Heart right ventricle (tissue), 16 donors: ENCODE results near the gene DNASE1L1. TPM values are rescaled to one million over a fixed set of nuclear protein-coding genes. Genes with fewer than 3 reads are reported as not detected.

Experiments
- ATAC-seq, 8 donors: fragments of 200-7000 bp; cut with Tn5 transposase; one replicate each; pipeline ENCODE4 v1.9.1; 2020; ENCODE audit warnings: mild to moderate bottlenecking in 8 of 8, moderate library complexity in 8 of 8, moderate number of reproducible peaks in 1 of 8
- DNase-seq, 2 donors: peaks; one replicate each; pipeline ENCODE4 v3.0.0-alpha.2; 2020
- H3K27ac ChIP-seq, 10 donors: fragments of 200-600 bp; sonication (generic) in 2 of 10; one replicate each; pipeline versions ENCODE4 v1.5.0 to v1.8.0; 2020 to 2022; ENCODE audit warnings: mild to moderate bottlenecking in 3 of 10
- H3K27me3 ChIP-seq, 7 donors: fragments of 200-600 bp; one replicate each; pipeline ENCODE4 v1.8.0; 2021 to 2022; ENCODE audit warnings: mild to moderate bottlenecking in 2 of 7
- H3K36me3 ChIP-seq, 9 donors: fragments of 200-600 bp; sonication (generic) in 1 of 9; one replicate each; pipeline versions ENCODE4 v1.5.0 to v1.8.0; 2020 to 2022; ENCODE audit warnings: mild to moderate bottlenecking in 2 of 9
- H3K4me1 ChIP-seq, 9 donors: fragments of 200-600 bp; sonication (generic) in 1 of 9; one replicate each; pipeline versions ENCODE4 v1.5.0 to v1.8.0; 2020 to 2022; ENCODE audit warnings: mild to moderate bottlenecking in 4 of 9
- H3K4me3 ChIP-seq, 10 donors: fragments of 200-600 bp; sonication (generic) in 2 of 10; one replicate each; pipeline versions ENCODE4 v1.5.0 to v1.8.0; 2020 to 2022; ENCODE audit warnings: mild to moderate bottlenecking in 7 of 10, moderate library complexity in 2 of 10
- H3K9me3 ChIP-seq, 11 donors: fragments of 200-600 bp in 10 of 11; sonication (generic) in 2 of 11; one replicate each; pipeline versions ENCODE4 v1.5.0 to v1.8.0; 2013 to 2022; ENCODE audit warnings: mild to moderate bottlenecking in 2 of 11, control low read depth in 1 of 11, moderate library complexity in 1 of 11
- CTCF ChIP-seq, 9 donors: fragments of 200-600 bp; sonication (generic) in 2 of 9; IDR thresholded peaks; one replicate each; pipeline versions ENCODE4 v1.5.0 to v1.8.0; 2021 to 2022; ENCODE audit warnings: antibody characterized with exemption in 9 of 9, mild to moderate bottlenecking in 5 of 9, moderate library complexity in 1 of 9
- WGBS, 2 donors: extraction: QIAGEN DNeasy Blood & Tissue Kit; methylation state at CpG; one replicate each; pipeline ENCODE4 v1.1.7; 2013; ENCODE audit warnings: inconsistent platforms in 1 of 2; 5-methylcytosine and 5-hydroxymethylcytosine counted together
- intact Hi-C, 10 donors: fragments of 100-400 bp; cut with DNase I; formaldehyde crosslinking; loops; one replicate each; pipeline versions ENCODE4 v1.11.1 to v1.14.2; 2022
- polyA plus RNA-seq, 2 donors: library from polyadenylated mRNA; stranded (reverse); fragments of 200-250 nt; gene quantifications; one replicate each; pipeline ENCODE4 v1.2.3, GENCODE V29; 2013
- total RNA-seq, 10 donors: library from RNA; stranded (reverse); fragmentation: NEBNext Ultra II Directional in 3 of 10; extraction: Animal tissue kit (Norgen Biotek cat#: 25700) in 3 of 10; gene quantifications; one replicate each; pipeline versions ENCODE4 v1.2.1 to v1.2.4, GENCODE V29; 2021 to 2023
- donor health status: Arrhythmogenic right ventricular cardiomyopathy.
- donor health status: ischemic (EF 13 %, LVEDD 7.1; RV severe dilation, severe dysfunction).
- donor health status: healthy with polysubstance abuse.
- donor health status: DM: no; HTN: yes; CAD: no.
- donor health status: DM: no; HTN: no; CAD: no.
- donor health status: ischemic (EF 25% LVEDD 6.9; RV normal size, moderate dysfunction).
- donor health status: ischemic (EF 25% LVEDD 5.7; RV mildly dilated, moderate dysfunction).
- donor health status: healthy.
- donor health status: DM: yes; HTN: yes; CAD: no.
- donor health status: Ischemic cardiomyopathy.
- donor health status: ischemic (EF 35%, LVEDD 5.7; RV mildly dilated, moderate dysfunction).
- donor health status: nonischemic (EF 11% LVEDD 7.7; RV severe dilation, severe dysfunction).
- donor health status: DM: yes; HTN: yes; CAD: no.
- donor health status: PGD.
- donor health status: ischemic (EF 29% LVEDD 5.4; RV normal size, mild dysfunction).
- donor health status: nonischemic (EF 23%, LVEDD 6.1; RV moderate dilation, normal function).

Gene DNASE1L1
- total and polyA plus RNA-seq, 12 donors = 27.2 to 57.1 (median 46.9) TPM

GRCh38 chrX:154378059-154378798, 30.8 kb downstream of the DNASE1L1 start:
- DNase-seq (peak in 1 of 2 donors; percentile 67), ATAC-seq (peak in 2 of 8 donors; percentile 6 to 9)
- Histone ChIP-seq H3K27me3 (no peaks in the 10 kb centered on the region), H3K27ac (peak overlapping the region; percentile 57 to 97 (median 94)), H3K36me3 (peaks cover 0 to 20% (median 0%) of the 10 kb centered on the region in 9 donors), H3K9me3 (peaks cover 0 to 6% (median 0%) of the 10 kb centered on the region in 11 donors), H3K4me3 (peak overlapping the region; percentile 25 to 66 (median 50)), H3K4me1 (peaks cover 0 to 33% (median 25%) of the 10 kb centered on the region in 9 donors)
- WGBS, 2 donors = 0 to 1% methylated on average over 31 to 79 of the region's 79 CpGs
- intact Hi-C loops = no loop called here
- peak in 1 of 9 donors; percentile 11 for TF ChIP-seq CTCF (IDR thresholded peaks at IDR 0.05)

DNA sequence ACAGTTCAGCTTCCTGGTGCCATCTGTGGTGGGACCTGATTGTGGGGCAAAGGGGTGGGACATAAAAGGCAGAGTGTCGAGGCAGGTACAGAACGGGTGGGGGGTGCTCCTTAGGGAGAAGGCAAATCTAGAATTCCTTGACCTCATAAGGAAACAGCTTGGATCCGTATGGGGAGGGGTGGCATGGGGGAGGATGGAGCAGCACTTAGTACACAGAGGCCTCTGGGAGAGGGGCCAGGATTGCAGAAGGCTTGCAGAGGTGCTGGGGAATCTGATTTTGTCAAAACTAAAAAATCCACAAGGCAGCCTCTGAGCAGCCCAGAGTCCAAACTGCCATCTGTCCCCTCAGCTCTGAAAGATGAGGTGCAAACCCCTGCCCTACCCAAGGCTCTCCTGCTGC, 32.3 kb downstream of the DNASE1L1 start:
- H3K27ac ChIP-seq = peak overlapping the region in 1 of 10 donors; percentile 93
- H3K27me3 ChIP-seq = no peaks in the 10 kb centered on the region
- 70 to 74% methylated on average over 3 of the region's 3 CpGs for WGBS, 2 donors
- H3K36me3 ChIP-seq = peaks cover 0 to 15% (median 0%) of the 10 kb centered on the region in 9 donors
- intact Hi-C loops = no loop called here
- TF ChIP-seq CTCF (IDR thresholded peaks at IDR 0.05) = no peak
- H3K4me1 ChIP-seq = peaks cover 0 to 45% (median 37%) of the 10 kb centered on the region in 9 donors
- peaks cover 0 to 8% (median 0%) of the 10 kb centered on the region in 11 donors for H3K9me3 ChIP-seq
- ATAC-seq (no peak), DNase-seq (no peak)
- no peak overlapping the region for H3K4me3 ChIP-seq

GRCh38 chrX:154375156-154375504, 33.9 kb downstream of the DNASE1L1 start:
- peak overlapping the region in 9 of 10 donors; percentile 10 to 98 (median 67) for H3K27ac ChIP-seq
- no peaks in the 10 kb centered on the region for H3K27me3 ChIP-seq
- ATAC-seq (no peak), DNase-seq (no peak)
- no peak for TF ChIP-seq CTCF (IDR thresholded peaks at IDR 0.05)
- 71 to 79% methylated on average over 10 of the region's 10 CpGs for WGBS, 2 donors
- no peaks in the 10 kb centered on the region for H3K36me3 ChIP-seq
- intact Hi-C loops = no loop called here
- peak overlapping the region in 5 of 10 donors; percentile 31 to 92 (median 76) for H3K4me3 ChIP-seq
- H3K4me1 ChIP-seq = peaks cover 0 to 39% (median 33%) of the 10 kb centered on the region in 9 donors
- peaks cover 0 to 16% (median 0%) of the 10 kb centered on the region in 11 donors for H3K9me3 ChIP-seq

GRCh38 chrX:154374313-154375155, 34.5 kb downstream of the DNASE1L1 start, which contains the start of gene FLNA:
FLNA (minus strand) TSS chrX:154374634; CDS start chrX:154371245, 3,389 bp downstream.
- intact Hi-C loops = loop anchor here in 1 of 10 donors (1.0 kb wide), 1 partner anchor 160 kb away; no protein-coding TSS in a partner anchor
- 7% methylated on average over 31 to 77 of the region's 95 CpGs for WGBS, 2 donors
- H3K4me3 ChIP-seq = peak within 1 kb of the TSS in 9 of 10 donors; percentile 31 to 92 (median 51)
- peaks cover 0 to 37% (median 31%) of the 10 kb centered on the region in 9 donors for H3K4me1 ChIP-seq
- peak in 1 of 2 donors; percentile 53 for DNase-seq
- H3K36me3 ChIP-seq = no peaks in the 10 kb centered on the region
- H3K9me3 ChIP-seq = peaks cover 0 to 16% (median 0%) of the 10 kb centered on the region in 11 donors
- TF ChIP-seq CTCF (IDR thresholded peaks at IDR 0.05) = peak in 3 of 9 donors; percentile 42 to 50 (median 46)
- no peak for ATAC-seq
- no peaks in the 10 kb centered on the region for H3K27me3 ChIP-seq
- peak within 1 kb of the TSS in 9 of 10 donors; percentile 28 to 98 (median 87) for H3K27ac ChIP-seq
